PC-9 (cell line): Measurements from ENCODE around the gene CA7. TPM values are rescaled to one million over a fixed set of nuclear protein-coding genes. Genes with fewer than 3 reads are reported as not detected.

Experiments
- BruUV-seq: library from RNA; stranded (reverse); fragments of 400-500 nt; replicated peaks from 2 replicates; lab custom pipeline; 2021; lab: Mats Ljungman, UMichigan
- CTCF ChIA-PET: fragments of 300-600 bp; sonication (Branson Sonifier 250); formaldehyde crosslinking; loops from one replicate; lab custom pipeline; 2022; ENCODE audit warnings: antibody characterized with exemption; lab: Charles Lee
- POLR2A ChIA-PET: fragments of 300-600 bp; sonication (Branson Sonifier 250); formaldehyde crosslinking; loops from one replicate; lab custom pipeline; 2022; ENCODE audit warnings: antibody characterized with exemption; ENCODE audit not compliant: unreplicated experiment; lab: Charles Lee
- DNase-seq, 2 experiments: peaks; one replicate each; pipeline versions ENCODE4 v3.0.0 to v3.0.0-alpha.2; 2015 to 2022; ENCODE audit warnings: mixed read lengths in 1 of 2
- H2AFZ ChIP-seq: fragments of 200-600 bp; sonication (generic); 2 replicates; pipeline ENCODE4 v1.8.1; 2017; ENCODE audit warnings: antibody characterized with exemption
- H3F3A ChIP-seq: fragments of 200-600 bp; sonication (generic); 2 replicates; pipeline ENCODE4 v1.8.1; 2017; ENCODE audit warnings: antibody characterized with exemption, mild to moderate bottlenecking, low read depth; ENCODE audit not compliant: insufficient read depth
- H3K27ac ChIP-seq: fragments of 200-600 bp; sonication (generic); 2 replicates; pipeline ENCODE4 v1.6.1; 2016; ENCODE audit warnings: mixed run types
- H3K27me3 ChIP-seq: fragments of 200-600 bp; sonication (generic); 2 replicates; pipeline ENCODE4 v1.6.1; 2016; ENCODE audit warnings: low read depth, mixed run types; ENCODE audit not compliant: insufficient read depth
- H3K36me3 ChIP-seq: fragments of 200-600 bp; sonication (generic); 2 replicates; pipeline ENCODE4 v1.6.1; 2016; ENCODE audit warnings: low read depth, mixed run types
- H3K4me1 ChIP-seq: fragments of 200-600 bp; sonication (generic); replicated peaks from 2 replicates; pipeline ENCODE4 v1.6.1; 2016; ENCODE audit warnings: mixed run types; ENCODE audit not compliant: insufficient read depth
- H3K4me2 ChIP-seq: fragments of 200-600 bp; sonication (generic); 2 replicates; pipeline ENCODE4 v1.6.1; 2017; ENCODE audit warnings: mixed run types
- H3K4me3 ChIP-seq: fragments of 200-600 bp; sonication (generic); 2 replicates; pipeline ENCODE4 v1.6.1; 2016; ENCODE audit warnings: mixed run types
- H3K79me2 ChIP-seq: fragments of 200-600 bp; sonication (generic); 2 replicates; pipeline ENCODE4 v1.6.1; 2017; ENCODE audit warnings: low read depth, mixed run types
- H3K9me2 ChIP-seq: fragments of 200-600 bp; sonication (generic); 2 replicates; pipeline ENCODE4 v1.8.1; 2017; ENCODE audit warnings: mild to moderate bottlenecking; ENCODE audit not compliant: insufficient read depth
- H3K9me3 ChIP-seq: fragments of 200-600 bp; sonication (generic); 2 replicates; pipeline ENCODE4 v1.8.1; 2016; ENCODE audit warnings: low read depth; ENCODE audit not compliant: insufficient read depth
- H4K20me1 ChIP-seq: fragments of 200-600 bp; sonication (generic); 2 replicates; pipeline ENCODE4 v1.8.1; 2017; ENCODE audit not compliant: insufficient read depth
- CTCF ChIP-seq: fragments of 200-600 bp; sonication (generic); conservative IDR thresholded peaks from 2 replicates; pipeline ENCODE4 v1.6.1; 2017; ENCODE audit warnings: mixed run types, antibody characterized with exemption, mild to moderate bottlenecking, moderate library complexity
- EZH2 ChIP-seq: fragments of 200-600 bp; sonication (generic); IDR thresholded peaks from 2 replicates; pipeline ENCODE4 v1.8.0; 2017; ENCODE audit warnings: antibody characterized with exemption, low read depth
- intact Hi-C: fragments of 100-400 bp; cut with micrococcal nuclease; formaldehyde crosslinking; loops from one replicate; pipeline ENCODE4 v1.10.0; 2022; ENCODE audit not compliant: unreplicated experiment
- total RNA-seq: library from RNA; stranded (reverse); gene quantifications from 2 replicates; pipeline ENCODE4 v1.2.3, GENCODE V29; 2021

Gene CA7
- total RNA-seq, 1 experiment from 2014 or later: not detected

- CTCF ChIA-PET: no interaction called here
- intact Hi-C loops: no loop called here
- no peak overlapping the region for H3K4me2 ChIP-seq
Observed at GRCh38 chr16:66841366-66841765, 2.8 kb upstream of the CA7 start.

GRCh38 chr16:66842765-66843164 is 1.4 kb upstream of the CA7 start:
- Histone ChIP-seq H3K9me2 (no peaks in the 10 kb centered on the region), H3K9me3 (no peaks in the 10 kb centered on the region), H3K79me2 (no peaks in the 10 kb centered on the region), H3K4me3 (no peak overlapping the region), H3K27me3 (no peaks in the 10 kb centered on the region), H3K4me2 (no peak overlapping the region), H2AFZ (no peak overlapping the region), H3K4me1 (0 out of 2 replicates have a peak, but pooled peaks cover 6% of the 10 kb centered on the region), H3K36me3 (no peaks in the 10 kb centered on the region), H3F3A (no peaks in the 10 kb centered on the region), H3K27ac (no peak overlapping the region), H4K20me1 (no peaks in the 10 kb centered on the region)
- no TSS peak for BruUV-seq
- TF ChIP-seq EZH2: no peak
- CTCF ChIA-PET: no interaction called here
- POLR2A ChIA-PET: no interaction called here
- intact Hi-C loops: no loop called here
- no peak for DNase-seq

More at GRCh38 chr16:66841366-66841765, 2.8 kb upstream of the CA7 start:
- POLR2A ChIA-PET: no interaction called here
- Histone ChIP-seq H3K4me1 (0 out of 2 replicates have a peak, but pooled peaks cover 6% of the 10 kb centered on the region), H4K20me1 (no peaks in the 10 kb centered on the region), H3K9me3 (no peaks in the 10 kb centered on the region), H3K4me3 (no peak overlapping the region), H3K36me3 (no peaks in the 10 kb centered on the region), H3K9me2 (no peaks in the 10 kb centered on the region), H2AFZ (no peak overlapping the region), H3F3A (no peaks in the 10 kb centered on the region), H3K27ac (no peak overlapping the region), H3K79me2 (no peaks in the 10 kb centered on the region), H3K27me3 (no peaks in the 10 kb centered on the region)
- no peak for DNase-seq
- TF ChIP-seq CTCF: no peak
- TF ChIP-seq EZH2: no peak
- no TSS peak for BruUV-seq

GRCh38 chr16:66843191-66843590 is 1.0 kb upstream of the CA7 start:
- H3K27ac ChIP-seq: no peak overlapping the region
- intact Hi-C loops: no loop called here
- no TSS peak for BruUV-seq
- no peak for TF ChIP-seq EZH2
- no peak for TF ChIP-seq CTCF
- no peaks in the 10 kb centered on the region for H3K27me3 ChIP-seq
- no peaks in the 10 kb centered on the region for H3K9me3 ChIP-seq
- no peak overlapping the region for H2AFZ ChIP-seq
- H3K79me2 ChIP-seq: no peaks in the 10 kb centered on the region
- H3K4me3 ChIP-seq: no peak overlapping the region
- H4K20me1 ChIP-seq: no peaks in the 10 kb centered on the region
- ChIA-PET POLR2A (no interaction called here), CTCF (interaction anchor here (2.2 kb wide), 1 partner anchor 13 kb away, joined by 7 read pairs; the partner anchor contains the start of gene NAE1)
- no peak for DNase-seq
- no peaks in the 10 kb centered on the region for H3F3A ChIP-seq
- 0 out of 2 replicates have a peak, but pooled peaks cover 6% of the 10 kb centered on the region for H3K4me1 ChIP-seq
- H3K9me2 ChIP-seq: no peaks in the 10 kb centered on the region
- H3K36me3 ChIP-seq: no peaks in the 10 kb centered on the region
- H3K4me2 ChIP-seq: no peak overlapping the region

GRCh38 chr16:66844009-66844341 is 239 bp upstream of the CA7 start:
- H3F3A ChIP-seq: no peaks in the 10 kb centered on the region
- no peak overlapping the region for H3K27ac ChIP-seq
- 0 out of 2 replicates have a peak, but pooled peaks cover 6% of the 10 kb centered on the region for H3K4me1 ChIP-seq
- no peaks in the 10 kb centered on the region for H3K27me3 ChIP-seq
- no peak overlapping the region for H3K4me2 ChIP-seq
- ChIA-PET POLR2A (no interaction called here), CTCF (interaction anchor here (2.2 kb wide), 1 partner anchor 13 kb away, joined by 7 read pairs; the partner anchor contains the start of gene NAE1)
- H3K9me2 ChIP-seq: no peaks in the 10 kb centered on the region
- H2AFZ ChIP-seq: no peak overlapping the region
- intact Hi-C loops: no loop called here
- no peak for TF ChIP-seq CTCF
- no peak for TF ChIP-seq EZH2
- no peaks in the 10 kb centered on the region for H3K9me3 ChIP-seq
- no peaks in the 10 kb centered on the region for H4K20me1 ChIP-seq
- no peaks in the 10 kb centered on the region for H3K36me3 ChIP-seq
- no TSS peak for BruUV-seq
- H3K79me2 ChIP-seq: no peaks in the 10 kb centered on the region
- no peak overlapping the region for H3K4me3 ChIP-seq
- DNase-seq: no peak
